Right atrium auricular region (tissue), 2 donors: ENCODE measurements around the gene NELL1. TPM values are rescaled to one million over a fixed set of nuclear protein-coding genes. Genes with fewer than 3 reads are reported as not detected.

Experiments
- DNase-seq: peaks from one replicate; pipeline ENCODE4 v3.0.0-alpha.2; 2019; ENCODE audit warnings: low spot score
- H3K27ac ChIP-seq, 2 donors: fragments of 200-600 bp; sonication (generic); 1 replicate in 1 of 2; 2 replicates in 1 of 2; pipeline ENCODE4 v1.5.1; 2016 to 2019
- H3K27me3 ChIP-seq, 2 donors: fragments of 200-600 bp; sonication (generic); one replicate each; pipeline versions ENCODE4 v1.5.1 to v1.6.0; 2017 to 2019
- H3K36me3 ChIP-seq: fragments of 200-600 bp; sonication (generic); one replicate; pipeline ENCODE4 v1.5.1; 2016
- H3K4me1 ChIP-seq, 2 donors: fragments of 200-600 bp; sonication (generic); one replicate each; pipeline versions ENCODE4 v1.5.1 to v1.6.0; 2017 to 2019
- H3K4me3 ChIP-seq, 2 donors: fragments of 200-600 bp; sonication (generic); 1 replicate in 1 of 2; 2 replicates in 1 of 2; pipeline ENCODE4 v1.5.1; 2017 to 2019; ENCODE audit warnings: mild to moderate bottlenecking in 1 of 2, moderate library complexity in 1 of 2
- H3K9me3 ChIP-seq, 2 donors: fragments of 200-600 bp; sonication (generic); one replicate each; pipeline ENCODE4 v1.5.1; 2019
- total RNA-seq, 2 donors: library from RNA; depleted of rRNA; stranded (reverse); fragments of >200 nt; gene quantifications; one replicate each; pipeline ENCODE4 v1.1.0, GENCODE V29; 2016
- TF ChIP-seq, protein P1 (sequence below), 2 donors: fragments of 200-600 bp; sonication (generic); IDR thresholded peaks; one replicate each; pipeline ENCODE4 v1.5.1; 2019; ENCODE audit warnings: antibody characterized with exemption in 2 of 2

Gene NELL1
- total RNA-seq, 2 donors from 2014 or later, result not detected

DNA sequence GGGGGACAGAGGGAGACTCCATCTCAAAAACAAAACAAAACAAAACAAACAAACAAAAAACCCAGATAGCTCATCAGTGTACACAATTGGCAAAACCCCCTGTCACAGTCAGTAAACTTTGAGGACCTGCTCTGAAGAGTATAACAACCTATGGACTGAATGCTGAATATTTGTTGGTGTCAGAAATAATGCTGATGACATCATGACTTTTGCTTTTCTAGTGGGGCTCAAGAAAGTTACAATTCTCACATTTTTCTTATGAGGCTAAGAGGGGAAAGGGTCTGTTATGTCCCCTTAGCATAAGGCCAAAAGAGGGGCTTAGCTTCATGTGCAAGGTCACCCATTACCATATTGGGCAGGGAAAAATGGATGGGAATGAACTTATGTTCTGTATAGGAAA, 207.4 kb downstream of the NELL1 start:
- H3K9me3 ChIP-seq, result no peaks in the 10 kb centered on the region
- TF ChIP-seq, protein P1, sequence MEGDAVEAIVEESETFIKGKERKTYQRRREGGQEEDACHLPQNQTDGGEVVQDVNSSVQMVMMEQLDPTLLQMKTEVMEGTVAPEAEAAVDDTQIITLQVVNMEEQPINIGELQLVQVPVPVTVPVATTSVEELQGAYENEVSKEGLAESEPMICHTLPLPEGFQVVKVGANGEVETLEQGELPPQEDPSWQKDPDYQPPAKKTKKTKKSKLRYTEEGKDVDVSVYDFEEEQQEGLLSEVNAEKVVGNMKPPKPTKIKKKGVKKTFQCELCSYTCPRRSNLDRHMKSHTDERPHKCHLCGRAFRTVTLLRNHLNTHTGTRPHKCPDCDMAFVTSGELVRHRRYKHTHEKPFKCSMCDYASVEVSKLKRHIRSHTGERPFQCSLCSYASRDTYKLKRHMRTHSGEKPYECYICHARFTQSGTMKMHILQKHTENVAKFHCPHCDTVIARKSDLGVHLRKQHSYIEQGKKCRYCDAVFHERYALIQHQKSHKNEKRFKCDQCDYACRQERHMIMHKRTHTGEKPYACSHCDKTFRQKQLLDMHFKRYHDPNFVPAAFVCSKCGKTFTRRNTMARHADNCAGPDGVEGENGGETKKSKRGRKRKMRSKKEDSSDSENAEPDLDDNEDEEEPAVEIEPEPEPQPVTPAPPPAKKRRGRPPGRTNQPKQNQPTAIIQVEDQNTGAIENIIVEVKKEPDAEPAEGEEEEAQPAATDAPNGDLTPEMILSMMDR (IDR thresholded peaks at IDR 0.05), result no peak
- no peak overlapping the region for H3K4me3 ChIP-seq
- no peaks in the 10 kb centered on the region for H3K4me1 ChIP-seq
- no peak overlapping the region for H3K27ac ChIP-seq
- no peaks in the 10 kb centered on the region for H3K36me3 ChIP-seq
- no peak for DNase-seq
- H3K27me3 ChIP-seq, result no peaks in the 10 kb centered on the region

GRCh38 chr11:20880094-20880493, 210.7 kb downstream of the NELL1 start:
- DNase-seq, result no peak
- Histone ChIP-seq H3K4me3 (no peak overlapping the region), H3K27me3 (no peaks in the 10 kb centered on the region), H3K9me3 (no peaks in the 10 kb centered on the region), H3K4me1 (no peaks in the 10 kb centered on the region), H3K36me3 (no peaks in the 10 kb centered on the region), H3K27ac (no peak overlapping the region)
- TF ChIP-seq, protein P1 (IDR thresholded peaks at IDR 0.05), result no peak

- Histone ChIP-seq H3K9me3 (no peaks in the 10 kb centered on the region), H3K27ac (no peak overlapping the region), H3K4me1 (no peaks in the 10 kb centered on the region), H3K27me3 (no peaks in the 10 kb centered on the region), H3K4me3 (no peak overlapping the region), H3K36me3 (no peaks in the 10 kb centered on the region)
- no peak for DNase-seq
- TF ChIP-seq, protein P1 (IDR thresholded peaks at IDR 0.05), result no peak
These were observed 212.1 kb downstream of the NELL1 start for GRCh38 chr11:20881328-20882079.

GRCh38 chr11:20887137-20887536, 217.8 kb downstream of the NELL1 start:
- Histone ChIP-seq H3K27me3 (no peaks in the 10 kb centered on the region), H3K4me1 (no peaks in the 10 kb centered on the region), H3K27ac (no peak overlapping the region), H3K36me3 (no peaks in the 10 kb centered on the region), H3K9me3 (no peaks in the 10 kb centered on the region), H3K4me3 (no peak overlapping the region)
- no peak for DNase-seq
- TF ChIP-seq, protein P1 (IDR thresholded peaks at IDR 0.05), result no peak

GRCh38 chr11:20894296-20894695, 224.9 kb downstream of the NELL1 start:
- no peaks in the 10 kb centered on the region for H3K36me3 ChIP-seq

More at GRCh38 chr11:20894296-20894695, 224.9 kb downstream of the NELL1 start:
- TF ChIP-seq, protein P1 (IDR thresholded peaks at IDR 0.05), result no peak
- no peaks in the 10 kb centered on the region for H3K27me3 ChIP-seq
- H3K4me1 ChIP-seq, result no peaks in the 10 kb centered on the region
- H3K9me3 ChIP-seq, result no peaks in the 10 kb centered on the region
- H3K27ac ChIP-seq, result no peak overlapping the region
- no peak for DNase-seq
- H3K4me3 ChIP-seq, result no peak overlapping the region
